Measurements from ENCODE around the gene HABP4. TPM values are rescaled to one million over a fixed set of nuclear protein-coding genes. Genes with fewer than 3 reads are reported as not detected.

HABP4 gene
- total RNA-seq, 1 experiment from 2014 or later: 9.8 TPM

DNA sequence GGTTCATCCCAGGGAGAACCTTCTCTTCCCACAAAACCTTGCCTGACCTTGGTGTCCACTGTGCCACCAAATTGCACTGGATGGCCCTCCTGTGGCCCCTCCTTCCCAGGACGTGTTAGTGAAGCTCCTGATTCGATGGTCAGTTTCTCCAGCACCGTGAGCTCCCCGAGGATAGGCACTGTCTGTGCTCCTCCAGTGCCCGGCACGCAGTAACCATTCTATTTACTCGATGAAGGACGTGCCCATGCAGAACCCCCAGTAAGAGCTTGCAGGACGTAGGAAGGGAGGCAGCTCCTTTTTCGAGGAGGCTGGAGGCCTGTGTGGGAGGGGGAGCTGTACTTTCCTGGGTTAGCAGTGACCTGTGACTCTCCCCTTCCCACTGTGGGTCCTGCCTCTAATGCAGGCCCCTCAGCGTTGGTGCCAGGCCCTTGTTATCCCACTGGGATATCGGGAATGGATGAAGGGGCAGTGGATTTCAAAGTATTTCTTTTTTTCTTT lies 39.6 kb downstream of the HABP4 start:
- TF ChIP-seq ELF4 (CRISPR knock-in tag; IDR thresholded peaks at IDR 0.05; ENCODE audit: low read depth) (no peak), EMX1 (CRISPR knock-in tag; IDR thresholded peaks at IDR 0.05) (no peak), ESRRA (CRISPR knock-in tag; IDR thresholded peaks at IDR 0.05; ENCODE audit: borderline replicate concordance) (no peak), NFATC4 (CRISPR knock-in tag; IDR thresholded peaks at IDR 0.05) (no peak), ZNF423 (CRISPR knock-in tag; IDR thresholded peaks at IDR 0.05) (no peak), ETV6 (CRISPR knock-in tag; IDR thresholded peaks at IDR 0.05) (no peak), ZNF281 (CRISPR knock-in tag; IDR thresholded peaks at IDR 0.05) (no peak), RORB (CRISPR knock-in tag; IDR thresholded peaks at IDR 0.05) (no peak), ZNF671 (CRISPR knock-in tag; IDR thresholded peaks at IDR 0.05) (no peak), KAT7 (CRISPR knock-in tag; IDR thresholded peaks at IDR 0.05; ENCODE audit: borderline replicate concordance) (no peak), ZBTB43 (CRISPR knock-in tag; IDR thresholded peaks at IDR 0.05) (no peak), ATF3 (CRISPR knock-in tag; conservative IDR thresholded peaks at IDR 0.05) (no peak), NR2C2 (CRISPR knock-in tag; IDR thresholded peaks at IDR 0.05) (no peak), HMGXB4 (CRISPR knock-in tag; IDR thresholded peaks at IDR 0.05) (no peak), MYBL2 (CRISPR knock-in tag; IDR thresholded peaks at IDR 0.05) (no peak), GRHL2 (CRISPR knock-in tag; IDR thresholded peaks at IDR 0.05; ENCODE audit: insufficient replicate concordance, severe bottlenecking) (no peak)
- TF ChIP-seq, protein P1, sequence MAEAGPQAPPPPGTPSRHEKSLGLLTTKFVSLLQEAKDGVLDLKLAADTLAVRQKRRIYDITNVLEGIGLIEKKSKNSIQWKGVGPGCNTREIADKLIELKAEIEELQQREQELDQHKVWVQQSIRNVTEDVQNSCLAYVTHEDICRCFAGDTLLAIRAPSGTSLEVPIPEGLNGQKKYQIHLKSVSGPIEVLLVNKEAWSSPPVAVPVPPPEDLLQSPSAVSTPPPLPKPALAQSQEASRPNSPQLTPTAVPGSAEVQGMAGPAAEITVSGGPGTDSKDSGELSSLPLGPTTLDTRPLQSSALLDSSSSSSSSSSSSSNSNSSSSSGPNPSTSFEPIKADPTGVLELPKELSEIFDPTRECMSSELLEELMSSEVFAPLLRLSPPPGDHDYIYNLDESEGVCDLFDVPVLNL (CRISPR knock-in tag; IDR thresholded peaks at IDR 0.05; ENCODE audit: borderline replicate concordance, low read depth): no peak
- TF ChIP-seq, protein P2, sequence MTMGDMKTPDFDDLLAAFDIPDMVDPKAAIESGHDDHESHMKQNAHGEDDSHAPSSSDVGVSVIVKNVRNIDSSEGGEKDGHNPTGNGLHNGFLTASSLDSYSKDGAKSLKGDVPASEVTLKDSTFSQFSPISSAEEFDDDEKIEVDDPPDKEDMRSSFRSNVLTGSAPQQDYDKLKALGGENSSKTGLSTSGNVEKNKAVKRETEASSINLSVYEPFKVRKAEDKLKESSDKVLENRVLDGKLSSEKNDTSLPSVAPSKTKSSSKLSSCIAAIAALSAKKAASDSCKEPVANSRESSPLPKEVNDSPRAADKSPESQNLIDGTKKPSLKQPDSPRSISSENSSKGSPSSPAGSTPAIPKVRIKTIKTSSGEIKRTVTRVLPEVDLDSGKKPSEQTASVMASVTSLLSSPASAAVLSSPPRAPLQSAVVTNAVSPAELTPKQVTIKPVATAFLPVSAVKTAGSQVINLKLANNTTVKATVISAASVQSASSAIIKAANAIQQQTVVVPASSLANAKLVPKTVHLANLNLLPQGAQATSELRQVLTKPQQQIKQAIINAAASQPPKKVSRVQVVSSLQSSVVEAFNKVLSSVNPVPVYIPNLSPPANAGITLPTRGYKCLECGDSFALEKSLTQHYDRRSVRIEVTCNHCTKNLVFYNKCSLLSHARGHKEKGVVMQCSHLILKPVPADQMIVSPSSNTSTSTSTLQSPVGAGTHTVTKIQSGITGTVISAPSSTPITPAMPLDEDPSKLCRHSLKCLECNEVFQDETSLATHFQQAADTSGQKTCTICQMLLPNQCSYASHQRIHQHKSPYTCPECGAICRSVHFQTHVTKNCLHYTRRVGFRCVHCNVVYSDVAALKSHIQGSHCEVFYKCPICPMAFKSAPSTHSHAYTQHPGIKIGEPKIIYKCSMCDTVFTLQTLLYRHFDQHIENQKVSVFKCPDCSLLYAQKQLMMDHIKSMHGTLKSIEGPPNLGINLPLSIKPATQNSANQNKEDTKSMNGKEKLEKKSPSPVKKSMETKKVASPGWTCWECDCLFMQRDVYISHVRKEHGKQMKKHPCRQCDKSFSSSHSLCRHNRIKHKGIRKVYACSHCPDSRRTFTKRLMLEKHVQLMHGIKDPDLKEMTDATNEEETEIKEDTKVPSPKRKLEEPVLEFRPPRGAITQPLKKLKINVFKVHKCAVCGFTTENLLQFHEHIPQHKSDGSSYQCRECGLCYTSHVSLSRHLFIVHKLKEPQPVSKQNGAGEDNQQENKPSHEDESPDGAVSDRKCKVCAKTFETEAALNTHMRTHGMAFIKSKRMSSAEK (CRISPR knock-in tag; IDR thresholded peaks at IDR 0.05; ENCODE audit: borderline replicate concordance): no peak
- peaks cover 20% of the 10 kb centered on the region for H3K36me3 Mint-ChIP-seq

More for the DNA sequence above, 39.6 kb downstream of the HABP4 start:
- Mint-ChIP-seq H3K9me3 (no peaks in the 10 kb centered on the region), H3K27ac (peak overlapping the region; percentile 80), H3K4me3 (no peak overlapping the region), H3K27me3 (ENCODE audit: low read depth) (no peaks in the 10 kb centered on the region), H3K4me1 (no peaks in the 10 kb centered on the region)
- ATAC-seq (no peak), DNase-seq (ENCODE audit: low spot score) (no peak)
- ChIA-PET CTCF (no interaction called here), POLR2A (no interaction called here)
